ENCODE measurements around the gene MAD1L1. TPM values are rescaled to one million over a fixed set of nuclear protein-coding genes. Genes with fewer than 3 reads are reported as not detected.

MAD1L1 gene
- polyA plus RNA-seq, 2 donors: 18.0 to 24.9 TPM

GRCh38 chr7:1852517-1853430, 380.0 kb downstream of the MAD1L1 start:
- Histone ChIP-seq H3K27ac (ENCODE audit: low read depth in 2 of 2, low read length in 1 of 2) (no peak overlapping the region), H3K9me3 (ENCODE audit: control insufficient read depth in 2 of 2, insufficient read depth in 1 of 2, low read depth in 1 of 2, low read length in 1 of 2) (no peaks in the 10 kb centered on the region), H3K27me3 (ENCODE audit: control insufficient read depth in 1 of 2, insufficient read depth in 2 of 2, low read length in 2 of 2) (no peaks in the 10 kb centered on the region), H3K4me1 (ENCODE audit: control insufficient read depth in 2 of 2, insufficient read depth in 2 of 2, low read length in 1 of 2) (peaks cover 0 to 4% of the 10 kb centered on the region in 2 donors), H3K4me3 (ENCODE audit: low read depth in 1 of 2, low read length in 2 of 2) (no peak overlapping the region), H3K36me3 (ENCODE audit: control insufficient read depth in 2 of 2, insufficient read depth in 2 of 2, low read length in 1 of 2) (peaks cover 0 to 1% of the 10 kb centered on the region in 2 donors)
- WGBS, 2 donors: 92 to 95% methylated on average over 40 of the region's 40 CpGs

GRCh38 chr7:1851721-1852516, 380.8 kb downstream of the MAD1L1 start:
- no peak overlapping the region for H3K4me3 ChIP-seq (ENCODE audit: low read depth in 1 of 2, low read length in 2 of 2)
- H3K27me3 ChIP-seq (ENCODE audit: control insufficient read depth in 1 of 2, insufficient read depth in 2 of 2, low read length in 2 of 2): no peaks in the 10 kb centered on the region
- no peak overlapping the region for H3K27ac ChIP-seq (ENCODE audit: low read depth in 2 of 2, low read length in 1 of 2)
- H3K36me3 ChIP-seq (ENCODE audit: control insufficient read depth in 2 of 2, insufficient read depth in 2 of 2, low read length in 1 of 2): peaks cover 0 to 1% of the 10 kb centered on the region in 2 donors
- no peaks in the 10 kb centered on the region for H3K9me3 ChIP-seq (ENCODE audit: control insufficient read depth in 2 of 2, insufficient read depth in 1 of 2, low read depth in 1 of 2, low read length in 1 of 2)
- H3K4me1 ChIP-seq (ENCODE audit: control insufficient read depth in 2 of 2, insufficient read depth in 2 of 2, low read length in 1 of 2): peaks cover 0 to 4% of the 10 kb centered on the region in 2 donors
- 84 to 92% methylated on average over 26 of the region's 26 CpGs for WGBS, 2 donors

DNA sequence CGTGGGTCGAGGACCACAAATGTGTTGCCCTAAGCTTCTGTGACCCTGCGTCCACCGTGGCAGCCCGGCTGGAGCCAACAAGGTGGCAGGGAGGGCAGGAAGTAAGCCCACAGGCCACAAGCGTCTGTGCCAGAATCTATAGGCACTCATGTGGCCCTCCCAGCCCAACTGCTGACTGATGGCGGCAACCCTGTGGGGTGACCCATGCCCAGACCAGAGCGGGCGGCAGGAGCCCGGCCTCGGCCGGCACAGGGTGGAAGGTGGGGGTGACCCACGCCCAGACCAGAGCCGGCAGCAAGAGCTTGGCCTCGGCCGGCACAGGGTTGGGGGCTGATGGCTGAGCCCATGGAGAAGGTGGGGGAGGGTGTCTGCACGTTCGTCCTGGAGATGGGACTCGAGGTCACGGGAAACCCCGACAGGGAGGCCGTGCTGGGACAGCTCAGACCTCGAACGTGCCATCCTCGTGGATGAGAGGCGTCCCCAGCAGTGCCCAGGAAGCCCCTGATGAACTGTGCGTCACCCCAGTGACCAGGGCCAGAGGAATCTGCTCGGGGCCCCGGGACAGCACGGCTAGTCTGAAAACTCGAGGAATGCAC, 381.7 kb downstream of the MAD1L1 start:
- Histone ChIP-seq H3K9me3 (ENCODE audit: control insufficient read depth in 2 of 2, insufficient read depth in 1 of 2, low read depth in 1 of 2, low read length in 1 of 2) (no peaks in the 10 kb centered on the region), H3K27ac (ENCODE audit: low read depth in 2 of 2, low read length in 1 of 2) (no peak overlapping the region), H3K4me1 (ENCODE audit: control insufficient read depth in 2 of 2, insufficient read depth in 2 of 2, low read length in 1 of 2) (peaks cover 0 to 4% of the 10 kb centered on the region in 2 donors), H3K4me3 (ENCODE audit: low read depth in 1 of 2, low read length in 2 of 2) (no peak overlapping the region), H3K27me3 (ENCODE audit: control insufficient read depth in 1 of 2, insufficient read depth in 2 of 2, low read length in 2 of 2) (no peaks in the 10 kb centered on the region), H3K36me3 (ENCODE audit: control insufficient read depth in 2 of 2, insufficient read depth in 2 of 2, low read length in 1 of 2) (peaks cover 0 to 1% of the 10 kb centered on the region in 2 donors)
- 90 to 92% methylated on average over 30 to 31 of the region's 31 CpGs for WGBS, 2 donors

DNA sequence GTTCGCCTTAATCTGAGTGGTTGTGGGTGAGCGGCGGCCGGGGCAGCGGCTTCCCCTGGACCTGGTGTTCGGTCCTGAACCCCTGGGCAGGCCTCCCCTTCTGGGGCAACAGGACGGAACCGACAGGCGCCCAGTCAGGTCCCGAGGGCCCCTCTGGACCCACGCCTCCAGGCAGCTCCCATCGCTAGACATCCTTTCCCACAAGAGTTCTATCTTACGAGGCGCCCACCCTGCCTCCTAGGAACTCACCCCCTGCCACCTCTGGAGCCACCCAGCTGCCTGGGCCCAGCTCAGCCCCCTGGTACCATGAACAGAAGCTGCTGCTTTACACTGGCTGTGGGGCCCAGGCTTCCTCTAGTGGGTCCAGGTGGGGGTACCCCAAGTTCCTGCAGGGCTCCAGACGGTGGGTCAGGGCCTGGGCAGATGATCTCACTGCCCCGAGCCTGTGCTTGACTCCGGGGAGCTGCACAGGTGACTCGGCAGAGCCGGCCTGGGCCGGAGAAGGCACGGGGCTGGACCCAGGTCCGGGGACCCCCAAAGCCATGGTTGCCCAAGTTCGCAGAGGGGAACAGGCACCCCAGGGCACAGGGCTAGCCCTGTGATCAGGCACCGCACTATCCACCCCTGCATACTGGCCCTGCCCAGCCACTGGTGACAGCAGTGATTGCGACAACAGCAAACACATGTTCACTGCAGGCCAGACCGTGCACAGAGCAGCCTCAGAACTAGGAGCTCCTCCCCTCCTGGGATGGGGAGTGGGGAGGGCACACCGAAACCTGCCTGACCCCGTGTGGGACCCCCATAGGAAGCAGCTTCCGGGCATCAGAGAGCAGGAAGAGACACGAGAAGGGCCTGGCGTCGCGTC, 382.4 kb downstream of the MAD1L1 start:
- Histone ChIP-seq H3K27ac (ENCODE audit: low read depth in 2 of 2, low read length in 1 of 2) (no peak overlapping the region), H3K27me3 (ENCODE audit: control insufficient read depth in 1 of 2, insufficient read depth in 2 of 2, low read length in 2 of 2) (no peaks in the 10 kb centered on the region), H3K4me1 (ENCODE audit: control insufficient read depth in 2 of 2, insufficient read depth in 2 of 2, low read length in 1 of 2) (peaks cover 0 to 4% of the 10 kb centered on the region in 2 donors), H3K4me3 (ENCODE audit: low read depth in 1 of 2, low read length in 2 of 2) (no peak overlapping the region), H3K36me3 (ENCODE audit: control insufficient read depth in 2 of 2, insufficient read depth in 2 of 2, low read length in 1 of 2) (peaks cover 0 to 1% of the 10 kb centered on the region in 2 donors), H3K9me3 (ENCODE audit: control insufficient read depth in 2 of 2, insufficient read depth in 1 of 2, low read depth in 1 of 2, low read length in 1 of 2) (no peaks in the 10 kb centered on the region)
- WGBS, 2 donors: 92 to 94% methylated on average over 33 of the region's 33 CpGs

- WGBS, 2 donors: 89 to 94% methylated on average over 35 of the region's 35 CpGs
- H3K4me3 ChIP-seq (ENCODE audit: low read depth in 1 of 2, low read length in 2 of 2): no peak overlapping the region
These were observed 383.2 kb downstream of the MAD1L1 start for GRCh38 chr7:1849351-1850041.

GRCh38 chr7:1848911-1849311, 383.8 kb downstream of the MAD1L1 start:
- Histone ChIP-seq H3K27ac (ENCODE audit: low read depth in 2 of 2, low read length in 1 of 2) (no peak overlapping the region), H3K4me3 (ENCODE audit: low read depth in 1 of 2, low read length in 2 of 2) (no peak overlapping the region), H3K9me3 (ENCODE audit: control insufficient read depth in 2 of 2, insufficient read depth in 1 of 2, low read depth in 1 of 2, low read length in 1 of 2) (no peaks in the 10 kb centered on the region), H3K27me3 (ENCODE audit: control insufficient read depth in 1 of 2, insufficient read depth in 2 of 2, low read length in 2 of 2) (no peaks in the 10 kb centered on the region), H3K36me3 (ENCODE audit: control insufficient read depth in 2 of 2, insufficient read depth in 2 of 2, low read length in 1 of 2) (peaks cover 0 to 3% of the 10 kb centered on the region in 2 donors), H3K4me1 (ENCODE audit: control insufficient read depth in 2 of 2, insufficient read depth in 2 of 2, low read length in 1 of 2) (no peaks in the 10 kb centered on the region)
- 92 to 94% methylated on average over 15 of the region's 15 CpGs for WGBS, 2 donors

More at GRCh38 chr7:1849351-1850041, 383.2 kb downstream of the MAD1L1 start:
- Histone ChIP-seq H3K9me3 (ENCODE audit: control insufficient read depth in 2 of 2, insufficient read depth in 1 of 2, low read depth in 1 of 2, low read length in 1 of 2) (no peaks in the 10 kb centered on the region), H3K27me3 (ENCODE audit: control insufficient read depth in 1 of 2, insufficient read depth in 2 of 2, low read length in 2 of 2) (no peaks in the 10 kb centered on the region), H3K4me1 (ENCODE audit: control insufficient read depth in 2 of 2, insufficient read depth in 2 of 2, low read length in 1 of 2) (no peaks in the 10 kb centered on the region), H3K27ac (ENCODE audit: low read depth in 2 of 2, low read length in 1 of 2) (no peak overlapping the region), H3K36me3 (ENCODE audit: control insufficient read depth in 2 of 2, insufficient read depth in 2 of 2, low read length in 1 of 2) (peaks cover 0 to 3% of the 10 kb centered on the region in 2 donors)

GRCh38 chr7:1848013-1848640, 384.6 kb downstream of the MAD1L1 start:
- Histone ChIP-seq H3K36me3 (ENCODE audit: control insufficient read depth in 2 of 2, insufficient read depth in 2 of 2, low read length in 1 of 2) (peaks cover 0 to 7% of the 10 kb centered on the region in 2 donors), H3K27me3 (ENCODE audit: control insufficient read depth in 1 of 2, insufficient read depth in 2 of 2, low read length in 2 of 2) (no peaks in the 10 kb centered on the region), H3K4me1 (ENCODE audit: control insufficient read depth in 2 of 2, insufficient read depth in 2 of 2, low read length in 1 of 2) (no peaks in the 10 kb centered on the region), H3K4me3 (ENCODE audit: low read depth in 1 of 2, low read length in 2 of 2) (no peak overlapping the region), H3K27ac (ENCODE audit: low read depth in 2 of 2, low read length in 1 of 2) (no peak overlapping the region), H3K9me3 (ENCODE audit: control insufficient read depth in 2 of 2, insufficient read depth in 1 of 2, low read depth in 1 of 2, low read length in 1 of 2) (no peaks in the 10 kb centered on the region)
- WGBS, 2 donors: 81 to 92% methylated on average over 23 of the region's 23 CpGs

GRCh38 chr7:1847260-1848001, 385.3 kb downstream of the MAD1L1 start:
- no peaks in the 10 kb centered on the region for H3K27me3 ChIP-seq (ENCODE audit: control insufficient read depth in 1 of 2, insufficient read depth in 2 of 2, low read length in 2 of 2)
- no peak overlapping the region for H3K4me3 ChIP-seq (ENCODE audit: low read depth in 1 of 2, low read length in 2 of 2)
- H3K4me1 ChIP-seq (ENCODE audit: control insufficient read depth in 2 of 2, insufficient read depth in 2 of 2, low read length in 1 of 2): no peaks in the 10 kb centered on the region
- H3K9me3 ChIP-seq (ENCODE audit: control insufficient read depth in 2 of 2, insufficient read depth in 1 of 2, low read depth in 1 of 2, low read length in 1 of 2): no peaks in the 10 kb centered on the region
- WGBS, 2 donors: 92 to 97% methylated on average over 30 of the region's 30 CpGs
- no peak overlapping the region for H3K27ac ChIP-seq (ENCODE audit: low read depth in 2 of 2, low read length in 1 of 2)
- peaks cover 0 to 7% of the 10 kb centered on the region in 2 donors for H3K36me3 ChIP-seq (ENCODE audit: control insufficient read depth in 2 of 2, insufficient read depth in 2 of 2, low read length in 1 of 2)

Measured in esophagus (tissue), 2 donors.